Caco-2 (cell line): Measurements from ENCODE around the gene KCNJ3. TPM values are rescaled to one million over a fixed set of nuclear protein-coding genes. Genes with fewer than 3 reads are reported as not detected.

Experiments
- BruUV-seq: library from RNA; stranded (reverse); fragments of 400-500 nt; replicated peaks from 2 replicates; lab custom pipeline; 2021; lab: Mats Ljungman, UMichigan
- CTCF ChIA-PET: fragments of 300-600 bp; sonication (Branson Sonifier 250); formaldehyde crosslinking; loops from one replicate; lab custom pipeline; 2022; ENCODE audit warnings: antibody characterized with exemption; lab: Charles Lee
- POLR2A ChIA-PET: fragments of 300-600 bp; sonication (Branson Sonifier 250); formaldehyde crosslinking; loops from one replicate; lab custom pipeline; 2022; ENCODE audit warnings: antibody characterized with exemption; lab: Charles Lee
- DNase-seq, 2 experiments: peaks; one replicate each; pipeline versions ENCODE4 v3.0.0 to v3.0.0-alpha.2; 2020 to 2022
- H3K27me3 ChIP-seq: replicated peaks from 2 replicates; pipeline ENCODE4 v1.6.0; 2011; ENCODE audit warnings: low read length; ENCODE audit not compliant: control insufficient read depth, insufficient read depth
- H3K36me3 ChIP-seq: 2 replicates; pipeline ENCODE4 v1.5.1; 2011; ENCODE audit warnings: low read length; ENCODE audit not compliant: control insufficient read depth, insufficient read depth
- H3K4me1 ChIP-seq: fragments of 250-450 bp; sonication (Bioruptor Pico); 2 replicates; pipeline ENCODE4 v1.5.1; 2020; ENCODE audit warnings: mild to moderate bottlenecking
- H3K4me3 ChIP-seq: 2 replicates; pipeline ENCODE4 v1.5.1; 2011; ENCODE audit warnings: low read depth, mild to moderate bottlenecking, control low read depth, low read length
- H3K9me3 ChIP-seq: fragments of 250-450 bp; sonication (Bioruptor Pico); 2 replicates; pipeline ENCODE4 v1.5.1; 2020; ENCODE audit warnings: mild to moderate bottlenecking, moderate library complexity
- H3K27ac Mint-ChIP-seq: one replicate; pipeline ENCODE4 v1.8.0; 2022; ENCODE audit warnings: mixed read lengths; ENCODE audit not compliant: unreplicated experiment
- H3K27me3 Mint-ChIP-seq: one replicate; pipeline ENCODE4 v1.8.0; 2022; ENCODE audit warnings: mixed read lengths; ENCODE audit not compliant: insufficient read depth, unreplicated experiment
- H3K36me3 Mint-ChIP-seq: one replicate; pipeline ENCODE4 v1.8.0; 2022; ENCODE audit warnings: mild to moderate bottlenecking, mixed read lengths; ENCODE audit not compliant: insufficient read depth, unreplicated experiment
- H3K4me1 Mint-ChIP-seq: one replicate; pipeline ENCODE4 v1.8.0; 2022; ENCODE audit warnings: low read depth, mixed read lengths; ENCODE audit not compliant: unreplicated experiment
- H3K4me3 Mint-ChIP-seq: one replicate; pipeline ENCODE4 v1.8.0; 2022; ENCODE audit warnings: mild to moderate bottlenecking, moderate library complexity, mixed read lengths; ENCODE audit not compliant: unreplicated experiment
- H3K9me3 Mint-ChIP-seq: one replicate; pipeline ENCODE4 v1.8.0; 2022; ENCODE audit warnings: mixed read lengths; ENCODE audit not compliant: unreplicated experiment
- CTCF ChIP-seq, 2 experiments: fragments of 200-600 bp in 1 of 2; IDR thresholded peaks; 1 replicate in 1 of 2; 2 replicates in 1 of 2; pipeline versions ENCODE4 v1.5.1 to v1.8.0; 2011 to 2022; ENCODE audit warnings: antibody characterized with exemption in 1 of 2, control low read depth in 1 of 2, inconsistent platforms in 1 of 2, low read depth in 1 of 2, low read length in 1 of 2, mild to moderate bottlenecking in 1 of 2, moderate library complexity in 1 of 2; ENCODE audit not compliant: insufficient read depth in 1 of 2, severe bottlenecking in 1 of 2, unreplicated experiment in 1 of 2
- intact Hi-C: fragments of 100-400 bp; cut with micrococcal nuclease; formaldehyde crosslinking; loops from one replicate; pipeline ENCODE4 v1.10.0; 2022; ENCODE audit not compliant: unreplicated experiment
- total RNA-seq: library from RNA; stranded (reverse); gene quantifications from 2 replicates; pipeline ENCODE4 v1.2.3, GENCODE V29; 2022

The KCNJ3 gene
- total RNA-seq, 1 experiment from 2014 or later = not detected

DNA sequence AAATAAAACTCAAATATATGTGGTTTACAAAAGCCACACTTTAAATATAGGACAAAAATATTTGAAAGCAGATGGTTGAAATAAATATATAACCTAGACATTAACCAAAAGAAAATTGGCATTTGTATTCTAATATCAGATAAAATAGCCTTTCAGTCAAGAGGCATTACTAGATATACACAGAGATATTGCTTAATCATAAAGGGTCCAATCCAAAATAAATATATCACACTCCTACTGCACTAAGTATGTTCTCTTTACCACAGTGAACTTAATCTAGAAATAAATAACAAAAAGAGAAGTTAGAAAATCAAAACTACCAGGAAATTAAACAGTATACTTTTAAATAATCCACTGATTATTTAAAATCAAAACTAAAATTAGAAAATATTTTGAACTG lies 34.2 kb upstream of the KCNJ3 start:
- H3K36me3 ChIP-seq = no peaks in the 10 kb centered on the region
- H3K4me3 Mint-ChIP-seq = no peak overlapping the region
- no peaks in the 10 kb centered on the region for H3K9me3 ChIP-seq
- TF ChIP-seq CTCF (IDR thresholded peaks at IDR 0.05; ENCODE audit: insufficient read depth in 1 of 2, low read depth in 1 of 2, low read length in 1 of 2, severe bottlenecking in 1 of 2, unreplicated experiment in 1 of 2) = no peak
- ChIA-PET CTCF (no interaction called here), POLR2A (no interaction called here)
- intact Hi-C loops = no loop called here
- no peak overlapping the region for H3K27ac Mint-ChIP-seq
- no peaks in the 10 kb centered on the region for H3K4me1 Mint-ChIP-seq
- no peaks in the 10 kb centered on the region for H3K36me3 Mint-ChIP-seq
- H3K9me3 Mint-ChIP-seq = no peaks in the 10 kb centered on the region
- no peaks in the 10 kb centered on the region for H3K4me1 ChIP-seq
- H3K27me3 ChIP-seq = no peaks in the 10 kb centered on the region
- H3K4me3 ChIP-seq = no peak overlapping the region
- no peak for DNase-seq
- no peaks in the 10 kb centered on the region for H3K27me3 Mint-ChIP-seq
- no TSS peak for BruUV-seq

- no peak for TF ChIP-seq CTCF (IDR thresholded peaks at IDR 0.05; ENCODE audit: insufficient read depth in 1 of 2, low read depth in 1 of 2, low read length in 1 of 2, severe bottlenecking in 1 of 2, unreplicated experiment in 1 of 2)
- H3K9me3 ChIP-seq = no peaks in the 10 kb centered on the region
- no peak overlapping the region for H3K4me3 Mint-ChIP-seq
- intact Hi-C loops = no loop called here
- ChIA-PET POLR2A (no interaction called here), CTCF (no interaction called here)
- H3K27ac Mint-ChIP-seq = no peak overlapping the region
- no peaks in the 10 kb centered on the region for H3K27me3 ChIP-seq
- BruUV-seq = no TSS peak
- H3K4me3 ChIP-seq = no peak overlapping the region
- H3K27me3 Mint-ChIP-seq = no peaks in the 10 kb centered on the region
- no peaks in the 10 kb centered on the region for H3K36me3 Mint-ChIP-seq
- no peaks in the 10 kb centered on the region for H3K4me1 Mint-ChIP-seq
- DNase-seq = no peak
- H3K36me3 ChIP-seq = no peaks in the 10 kb centered on the region
- no peaks in the 10 kb centered on the region for H3K4me1 ChIP-seq
- no peaks in the 10 kb centered on the region for H3K9me3 Mint-ChIP-seq
Measured at GRCh38 chr2:154670083-154670482, 28.4 kb upstream of the KCNJ3 start.

DNA sequence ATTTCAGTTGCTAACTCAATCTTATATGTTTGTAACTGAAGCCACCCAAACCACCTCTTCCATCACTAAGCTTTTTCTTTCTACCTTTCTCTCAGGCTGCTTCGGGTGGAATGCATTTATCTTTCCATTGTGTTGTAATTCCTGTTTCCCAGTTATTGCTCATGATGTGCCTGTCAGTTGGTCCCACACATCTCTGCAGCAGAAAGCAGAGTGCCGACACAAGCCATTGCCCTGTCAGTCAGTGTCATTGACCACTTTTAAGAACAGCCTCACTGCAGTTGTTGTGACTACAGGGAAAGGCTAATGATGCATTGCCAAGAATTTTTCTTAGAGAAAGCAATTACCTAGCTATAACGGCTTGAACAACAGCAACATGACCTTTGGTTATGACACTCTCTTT lies 24.8 kb upstream of the KCNJ3 start:
- Mint-ChIP-seq H3K36me3 (no peaks in the 10 kb centered on the region), H3K9me3 (no peaks in the 10 kb centered on the region)

More for the DNA sequence above, 24.8 kb upstream of the KCNJ3 start:
- Histone ChIP-seq H3K9me3 (no peaks in the 10 kb centered on the region), H3K27me3 (no peaks in the 10 kb centered on the region), H3K4me1 (no peaks in the 10 kb centered on the region), H3K36me3 (no peaks in the 10 kb centered on the region), H3K4me3 (no peak overlapping the region)
- CTCF ChIA-PET = no interaction called here
- POLR2A ChIA-PET = no interaction called here
- Mint-ChIP-seq H3K4me1 (no peaks in the 10 kb centered on the region), H3K27me3 (no peaks in the 10 kb centered on the region), H3K27ac (no peak overlapping the region), H3K4me3 (no peak overlapping the region)
- intact Hi-C loops = no loop called here
- DNase-seq = no peak
- TF ChIP-seq CTCF (IDR thresholded peaks at IDR 0.05; ENCODE audit: insufficient read depth in 1 of 2, low read depth in 1 of 2, low read length in 1 of 2, severe bottlenecking in 1 of 2, unreplicated experiment in 1 of 2) = no peak
- no TSS peak for BruUV-seq
